Heart left ventricle (tissue), 16 donors: ENCODE results near the gene GREM1. TPM values are rescaled to one million over a fixed set of nuclear protein-coding genes. Genes with fewer than 3 reads are reported as not detected.

ENCODE experiments used
- ATAC-seq, 4 donors: fragments of 200-7000 bp; cut with Tn5 transposase; one replicate each; pipeline ENCODE4 v1.9.1; 2020 to 2022; ENCODE audit warnings: moderate library complexity in 4 of 4, mild to moderate bottlenecking in 3 of 4, moderate number of reproducible peaks in 1 of 4
- DNase-seq, 5 donors: peaks; one replicate each; pipeline ENCODE4 v3.0.0-alpha.2; 2020
- H3K27ac ChIP-seq, 12 donors: fragments of 200-600 bp; sonication (generic) in 4 of 12; one replicate each; pipeline versions ENCODE4 v1.5.0 to v1.8.0; 2016 to 2022; ENCODE audit warnings: mild to moderate bottlenecking in 2 of 12
- H3K27me3 ChIP-seq, 9 donors: fragments of 200-600 bp; sonication (generic) in 2 of 9; one replicate each; pipeline versions ENCODE4 v1.5.1 to v1.8.0; 2016 to 2022; ENCODE audit warnings: mild to moderate bottlenecking in 3 of 9
- H3K36me3 ChIP-seq, 9 donors: fragments of 200-600 bp; sonication (generic) in 2 of 9; one replicate each; pipeline versions ENCODE4 v1.5.0 to v1.8.0; 2018 to 2022; ENCODE audit warnings: mild to moderate bottlenecking in 2 of 9
- H3K4me1 ChIP-seq, 12 donors: fragments of 200-600 bp; sonication (generic) in 4 of 12; one replicate each; pipeline versions ENCODE4 v1.5.0 to v1.8.0; 2016 to 2022; ENCODE audit warnings: mild to moderate bottlenecking in 3 of 12
- H3K4me3 ChIP-seq, 12 donors: fragments of 200-600 bp; sonication (generic) in 4 of 12; one replicate each; pipeline versions ENCODE4 v1.5.0 to v1.8.0; 2017 to 2022; ENCODE audit warnings: mild to moderate bottlenecking in 9 of 12, moderate library complexity in 4 of 12
- H3K9me3 ChIP-seq, 12 donors: fragments of 200-600 bp; sonication (generic) in 4 of 12; one replicate each; pipeline versions ENCODE4 v1.5.0 to v1.8.0; 2016 to 2022; ENCODE audit warnings: mild to moderate bottlenecking in 1 of 12
- CTCF ChIP-seq, 12 donors: fragments of 200-600 bp; sonication (generic) in 4 of 12; IDR thresholded peaks; one replicate each; pipeline versions ENCODE4 v1.5.0 to v1.8.0; 2018 to 2022; ENCODE audit warnings: antibody characterized with exemption in 12 of 12, mild to moderate bottlenecking in 5 of 12
- POLR2A ChIP-seq, 2 donors: fragments of 450-650 bp; IDR thresholded peaks; one replicate each; pipeline ENCODE4 v1.6.1; 2017; ENCODE audit warnings: antibody characterized with exemption in 2 of 2, mild to moderate bottlenecking in 2 of 2, moderate library complexity in 2 of 2
- WGBS, 4 donors: extraction: QIAGEN DNeasy Blood & Tissue Kit in 2 of 4; methylation state at CpG; one replicate each; pipeline versions ENCODE4 v1.1.5 to v1.1.7; 2013 to 2018; 5-methylcytosine and 5-hydroxymethylcytosine counted together
- intact Hi-C, 10 donors: fragments of 100-400 bp; cut with DNase I; formaldehyde crosslinking; loops; one replicate each; pipeline versions ENCODE4 v1.11.1 to v1.14.2; 2022
- polyA plus RNA-seq, 2 donors: library from polyadenylated mRNA; stranded (reverse); fragments of 200-250 nt; gene quantifications; one replicate each; pipeline ENCODE4 v1.2.3, GENCODE V29; 2013
- total RNA-seq, 9 donors: library from RNA; depleted of rRNA in 2 of 9; stranded (reverse); fragments of >200 nt in 2 of 9; fragmentation: NEBNext Ultra II Directional in 3 of 9; extraction: Animal tissue kit (Norgen Biotek cat#: 25700) in 3 of 9; gene quantifications; one replicate each; pipeline versions ENCODE4 v1.1.0 to v1.2.4, GENCODE V29; 2016 to 2023
- donor health status: ischemic (EF 13 %, LVEDD 7.1; RV severe dilation, severe dysfunction).
- donor health status: healthy with polysubstance abuse.
- donor health status: DM: no; HTN: yes; CAD: no.
- donor health status: DM: no; HTN: no; CAD: no.
- donor health status: ischemic (EF 25% LVEDD 6.9; RV normal size, moderate dysfunction).
- donor health status: ischemic (EF 25% LVEDD 5.7; RV mildly dilated, moderate dysfunction).
- donor health status: healthy.
- donor health status: DM: yes; HTN: yes; CAD: no.
- donor health status: ischemic (EF 35%, LVEDD 5.7; RV mildly dilated, moderate dysfunction).
- donor health status: nonischemic (EF 11% LVEDD 7.7; RV severe dilation, severe dysfunction).
- donor health status: DM: yes; HTN: yes; CAD: no.
- donor health status: PGD.
- donor health status: ischemic (EF 29% LVEDD 5.4; RV normal size, mild dysfunction).
- donor health status: nonischemic (EF 23%, LVEDD 6.1; RV moderate dilation, normal function).

The GREM1 gene
- total and polyA plus RNA-seq, 11 donors: 0.04 to 2.3 (median 0.12) TPM; not detected in 6

DNA sequence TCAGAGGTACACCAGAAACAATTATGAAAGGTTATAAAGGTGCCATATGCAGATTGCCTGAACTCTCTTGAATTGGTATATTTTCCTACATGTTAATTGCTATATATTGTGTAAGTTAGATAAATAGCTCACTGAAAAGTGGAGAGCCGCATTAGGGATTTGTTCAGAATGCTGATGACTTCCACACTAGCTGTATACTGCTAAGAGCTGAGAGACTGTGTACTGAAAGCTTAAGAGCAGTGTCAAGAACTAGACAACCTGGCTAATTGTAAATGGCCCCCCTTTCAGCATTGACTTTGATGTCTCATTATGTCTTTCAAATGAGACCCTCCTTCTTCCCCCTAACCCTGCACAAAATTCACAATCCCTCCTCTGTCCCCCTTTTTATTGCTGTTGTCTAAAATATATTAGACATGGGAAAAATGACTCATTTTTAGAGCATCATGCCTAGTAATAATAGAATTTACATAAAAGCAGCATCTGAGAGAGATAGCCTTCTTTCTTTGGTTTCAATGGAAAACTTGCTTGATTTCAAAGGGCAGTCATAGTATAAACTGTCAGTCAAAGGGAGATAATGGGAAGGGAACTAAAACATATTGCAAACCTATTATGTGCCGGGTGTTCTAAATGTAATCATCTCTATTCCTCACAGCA is 34.7 kb upstream of the GREM1 start:
- WGBS, 4 donors: 89 to 94% (median 89%) methylated on average over 2 of the region's 2 CpGs
- ATAC-seq (no peak), DNase-seq (no peak)
- intact Hi-C loops: loop anchor here in 1 of 10 donors (10.0 kb wide), 1 partner anchor 232 kb away; no protein-coding TSS in a partner anchor
- no peaks in the 10 kb centered on the region for H3K36me3 ChIP-seq
- no peak overlapping the region for H3K27ac ChIP-seq
- H3K9me3 ChIP-seq: no peaks in the 10 kb centered on the region
- no peaks in the 10 kb centered on the region for H3K27me3 ChIP-seq
- H3K4me3 ChIP-seq: no peak overlapping the region
- TF ChIP-seq CTCF (IDR thresholded peaks at IDR 0.05) (no peak), POLR2A (IDR thresholded peaks at IDR 0.05) (no peak)
- peaks cover 0 to 24% (median 0%) of the 10 kb centered on the region in 12 donors for H3K4me1 ChIP-seq

DNA sequence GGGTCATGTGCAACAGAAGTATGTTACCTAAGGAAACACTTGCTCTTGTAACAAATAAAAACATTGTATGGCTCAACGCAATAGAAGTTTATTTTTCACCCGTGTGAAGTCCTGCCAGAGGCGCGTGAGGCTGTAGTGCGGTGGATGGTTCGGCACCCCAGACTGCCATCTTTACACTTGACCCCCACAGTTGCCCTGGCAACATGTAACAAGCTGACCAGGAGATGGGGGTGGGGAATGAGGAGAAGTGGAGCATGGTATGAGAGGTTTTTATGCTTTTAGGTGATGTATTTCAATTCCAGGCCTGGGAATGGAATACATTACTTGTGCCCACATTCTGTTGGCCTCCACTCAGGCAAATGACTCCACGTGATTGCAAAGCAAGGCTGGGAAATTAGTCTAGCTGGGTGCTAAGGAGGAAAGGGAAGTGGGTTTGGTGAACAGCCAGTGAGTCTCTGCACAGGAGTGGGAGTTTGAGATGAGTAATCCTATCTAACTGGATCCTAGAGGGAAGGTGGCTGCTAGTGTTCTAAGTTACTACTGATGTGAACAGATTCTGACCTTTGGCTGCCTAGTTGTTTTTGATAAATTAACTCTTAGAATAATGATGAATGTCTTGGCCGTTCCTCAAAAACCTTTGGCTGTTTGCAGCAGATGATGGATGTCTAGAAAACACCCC is 33.8 kb upstream of the GREM1 start:
- Histone ChIP-seq H3K27me3 (no peaks in the 10 kb centered on the region), H3K9me3 (no peaks in the 10 kb centered on the region), H3K4me3 (no peak overlapping the region), H3K27ac (no peak overlapping the region), H3K36me3 (no peaks in the 10 kb centered on the region), H3K4me1 (peaks cover 0 to 24% (median 0%) of the 10 kb centered on the region in 12 donors)
- intact Hi-C loops: loop anchor here in 1 of 10 donors (10.0 kb wide), 1 partner anchor 231 kb away; no protein-coding TSS in a partner anchor
- DNase-seq (peak in 2 of 5 donors; percentile 17 to 21), ATAC-seq (peak in 3 of 4 donors; percentile 66 to 77 (median 71))
- TF ChIP-seq POLR2A (IDR thresholded peaks at IDR 0.05) (no peak), CTCF (IDR thresholded peaks at IDR 0.05) (no peak)
- 82 to 85% (median 84%) methylated on average over 8 of the region's 8 CpGs for WGBS, 4 donors

DNA sequence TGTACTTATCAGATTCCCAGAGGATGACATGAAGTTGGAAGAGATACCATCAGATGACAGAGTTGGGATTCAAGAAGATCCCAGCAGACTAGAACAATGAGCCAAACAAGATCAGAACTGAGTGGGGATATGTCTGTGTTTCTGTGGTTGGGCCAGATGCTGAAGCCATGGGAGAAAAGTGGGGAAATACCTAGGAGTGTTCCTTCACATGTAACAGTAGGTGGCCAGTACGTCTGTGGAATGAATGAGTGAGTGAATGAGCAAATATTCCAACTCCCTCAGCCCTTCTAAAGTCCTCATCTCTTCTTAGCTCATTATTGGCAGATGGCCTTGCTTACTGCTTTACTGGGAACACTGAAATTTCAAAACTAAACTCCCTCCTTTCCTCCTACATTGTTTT is 32.2 kb upstream of the GREM1 start:
- no peak overlapping the region for H3K27ac ChIP-seq
- 55 to 87% (median 57%) methylated on average over 1 of the region's 1 CpG for WGBS, 4 donors
- peaks cover 0 to 24% (median 0%) of the 10 kb centered on the region in 12 donors for H3K4me1 ChIP-seq
- DNase-seq (no peak), ATAC-seq (peak in 3 of 4 donors; percentile 16 to 69 (median 42))
- H3K9me3 ChIP-seq: no peaks in the 10 kb centered on the region
- TF ChIP-seq POLR2A (IDR thresholded peaks at IDR 0.05) (no peak), CTCF (IDR thresholded peaks at IDR 0.05) (no peak)
- no peak overlapping the region for H3K4me3 ChIP-seq
- intact Hi-C loops: loop anchor here in 1 of 10 donors (10.0 kb wide), 1 partner anchor 229 kb away; no protein-coding TSS in a partner anchor
- no peaks in the 10 kb centered on the region for H3K27me3 ChIP-seq
- H3K36me3 ChIP-seq: no peaks in the 10 kb centered on the region

DNA sequence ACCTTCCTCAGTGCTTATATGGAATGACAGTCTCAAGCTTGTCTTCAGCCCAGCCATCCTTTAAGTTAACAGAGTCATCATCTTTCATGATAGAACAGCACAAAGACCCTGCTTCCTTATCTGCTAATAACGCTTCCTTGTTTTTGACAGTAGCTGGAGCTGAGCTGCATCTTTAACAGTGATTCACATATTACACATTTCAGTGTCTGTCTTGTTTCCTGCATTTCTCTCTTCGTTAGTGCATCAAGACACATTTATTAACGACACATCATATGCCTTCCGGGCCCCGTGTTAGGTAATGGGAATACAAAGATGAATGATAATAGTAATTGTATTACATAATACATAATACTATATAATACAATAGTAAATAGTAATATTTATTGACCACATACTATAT is 30.2 kb upstream of the GREM1 start:
- Histone ChIP-seq H3K36me3 (no peaks in the 10 kb centered on the region), H3K4me1 (peaks cover 0 to 18% (median 0%) of the 10 kb centered on the region in 12 donors), H3K27me3 (no peaks in the 10 kb centered on the region), H3K4me3 (no peak overlapping the region), H3K27ac (no peak overlapping the region), H3K9me3 (no peaks in the 10 kb centered on the region)
- TF ChIP-seq POLR2A (IDR thresholded peaks at IDR 0.05) (no peak), CTCF (IDR thresholded peaks at IDR 0.05) (no peak)
- no peak for DNase-seq
- ATAC-seq: no peak
- 66 to 78% (median 76%) methylated on average over 5 of the region's 5 CpGs for WGBS, 4 donors
- intact Hi-C loops: loop anchor here in 1 of 10 donors (10.0 kb wide), 1 partner anchor 227 kb away; no protein-coding TSS in a partner anchor
